Measurements from ENCODE around the gene BARHL1.

BARHL1 gene

GRCh38 chr9:132610661-132611060, 28.3 kb downstream of the BARHL1 start:
- Histone ChIP-seq H3K4me1 (ENCODE audit: control insufficient read depth, low read depth, low read length) (peaks cover 2% of the 10 kb centered on the region), H3K4me2 (ENCODE audit: low read length) (no peak overlapping the region), H3K27me3 (ENCODE audit: insufficient read depth, low read length, poor library complexity) (no peaks in the 10 kb centered on the region), H3K79me2 (ENCODE audit: control insufficient read depth, insufficient read depth, low read length) (no peaks in the 10 kb centered on the region), H2AK5ac (ENCODE audit: low read length) (no peak overlapping the region), H3K18ac (ENCODE audit: low read length) (no peak overlapping the region), H4K5ac (ENCODE audit: low read length) (no peak overlapping the region), H2BK5ac (ENCODE audit: low read length) (no peak overlapping the region), H3K56ac (ENCODE audit: low read length) (no peak overlapping the region), H2BK120ac (ENCODE audit: low read depth, low read length) (no peak overlapping the region), H3K4ac (ENCODE audit: low read depth, low read length) (no peak overlapping the region), H3K9ac (ENCODE audit: low read length) (no peak overlapping the region), H2BK15ac (replicated peaks; ENCODE audit: low read depth) (no peak overlapping the region), H3K4me3 (ENCODE audit: low read length) (no peak overlapping the region), H3K79me1 (ENCODE audit: low read length) (no peaks in the 10 kb centered on the region), H3K36me3 (ENCODE audit: control insufficient read depth, insufficient read depth, low read length) (peaks cover 16% of the 10 kb centered on the region), H4K8ac (ENCODE audit: low read depth, low read length) (no peak overlapping the region), H3K23ac (ENCODE audit: low read length) (no peak overlapping the region), H3K27ac (ENCODE audit: low read depth, low read length) (no peak overlapping the region)
- no CpG with 5 or more reads among the region's 12 CpGs for WGBS (ENCODE audit: extremely low coverage, insufficient coverage, low lambda C conversion rate)
- no peak for DNase-seq

- Histone ChIP-seq H3K4me2 (ENCODE audit: low read length) (no peak overlapping the region), H4K8ac (ENCODE audit: low read depth, low read length) (no peak overlapping the region), H3K27me3 (ENCODE audit: insufficient read depth, low read length, poor library complexity) (no peaks in the 10 kb centered on the region), H3K36me3 (ENCODE audit: control insufficient read depth, insufficient read depth, low read length) (peaks cover 20% of the 10 kb centered on the region), H3K79me1 (ENCODE audit: low read length) (no peaks in the 10 kb centered on the region), H3K18ac (ENCODE audit: low read length) (no peak overlapping the region), H3K27ac (ENCODE audit: low read depth, low read length) (no peak overlapping the region), H3K4ac (ENCODE audit: low read depth, low read length) (no peak overlapping the region), H3K23ac (ENCODE audit: low read length) (no peak overlapping the region), H3K79me2 (ENCODE audit: control insufficient read depth, insufficient read depth, low read length) (no peaks in the 10 kb centered on the region), H2BK120ac (ENCODE audit: low read depth, low read length) (no peak overlapping the region), H2BK15ac (replicated peaks; ENCODE audit: low read depth) (no peak overlapping the region), H2BK5ac (ENCODE audit: low read length) (no peak overlapping the region), H3K56ac (ENCODE audit: low read length) (no peak overlapping the region), H3K4me1 (ENCODE audit: control insufficient read depth, low read depth, low read length) (peaks cover 2% of the 10 kb centered on the region), H4K5ac (ENCODE audit: low read length) (no peak overlapping the region), H3K9ac (ENCODE audit: low read length) (no peak overlapping the region), H3K4me3 (ENCODE audit: low read length) (no peak overlapping the region), H2AK5ac (ENCODE audit: low read length) (no peak overlapping the region)
- DNase-seq: no peak
- WGBS (ENCODE audit: extremely low coverage, insufficient coverage, low lambda C conversion rate): no CpG with 5 or more reads among the region's 6 CpGs
Observed at GRCh38 chr9:132614324-132614723, 31.9 kb downstream of the BARHL1 start.

GRCh38 chr9:132615774-132616173, 33.4 kb downstream of the BARHL1 start:
- Histone ChIP-seq H2BK15ac (replicated peaks; ENCODE audit: low read depth) (no peak overlapping the region), H3K27ac (ENCODE audit: low read depth, low read length) (no peak overlapping the region), H4K8ac (ENCODE audit: low read depth, low read length) (no peak overlapping the region), H3K36me3 (ENCODE audit: control insufficient read depth, insufficient read depth, low read length) (peaks cover 16% of the 10 kb centered on the region), H4K5ac (ENCODE audit: low read length) (no peak overlapping the region), H2BK120ac (ENCODE audit: low read depth, low read length) (no peak overlapping the region), H3K27me3 (ENCODE audit: insufficient read depth, low read length, poor library complexity) (no peaks in the 10 kb centered on the region), H3K4me2 (ENCODE audit: low read length) (no peak overlapping the region), H3K23ac (ENCODE audit: low read length) (no peak overlapping the region), H2BK5ac (ENCODE audit: low read length) (no peak overlapping the region), H3K18ac (ENCODE audit: low read length) (no peak overlapping the region), H3K56ac (ENCODE audit: low read length) (no peak overlapping the region), H3K79me2 (ENCODE audit: control insufficient read depth, insufficient read depth, low read length) (no peaks in the 10 kb centered on the region), H3K79me1 (ENCODE audit: low read length) (no peaks in the 10 kb centered on the region), H3K9ac (ENCODE audit: low read length) (no peak overlapping the region), H3K4me3 (ENCODE audit: low read length) (no peak overlapping the region), H2AK5ac (ENCODE audit: low read length) (no peak overlapping the region), H3K4me1 (ENCODE audit: control insufficient read depth, low read depth, low read length) (peaks cover 2% of the 10 kb centered on the region), H3K4ac (ENCODE audit: low read depth, low read length) (no peak overlapping the region)
- no CpG with 5 or more reads among the region's 2 CpGs for WGBS (ENCODE audit: extremely low coverage, insufficient coverage, low lambda C conversion rate)
- no peak for DNase-seq

GRCh38 chr9:132616725-132617124, 34.3 kb downstream of the BARHL1 start:
- H3K27me3 ChIP-seq (ENCODE audit: insufficient read depth, low read length, poor library complexity): no peaks in the 10 kb centered on the region
- peaks cover 2% of the 10 kb centered on the region for H3K4me1 ChIP-seq (ENCODE audit: control insufficient read depth, low read depth, low read length)
- H3K18ac ChIP-seq (ENCODE audit: low read length): no peak overlapping the region
- no peaks in the 10 kb centered on the region for H3K79me1 ChIP-seq (ENCODE audit: low read length)
- no peak overlapping the region for H4K5ac ChIP-seq (ENCODE audit: low read length)
- H3K4me3 ChIP-seq (ENCODE audit: low read length): no peak overlapping the region
- no peak overlapping the region for H3K4me2 ChIP-seq (ENCODE audit: low read length)
- H3K36me3 ChIP-seq (ENCODE audit: control insufficient read depth, insufficient read depth, low read length): peaks cover 15% of the 10 kb centered on the region
- H2AK5ac ChIP-seq (ENCODE audit: low read length): no peak overlapping the region
- no peak overlapping the region for H3K4ac ChIP-seq (ENCODE audit: low read depth, low read length)
- no peak overlapping the region for H3K9ac ChIP-seq (ENCODE audit: low read length)
- H3K27ac ChIP-seq (ENCODE audit: low read depth, low read length): no peak overlapping the region
- no CpG with 5 or more reads among the region's 5 CpGs for WGBS (ENCODE audit: extremely low coverage, insufficient coverage, low lambda C conversion rate)
- no peak overlapping the region for H2BK5ac ChIP-seq (ENCODE audit: low read length)
- no peak overlapping the region for H2BK120ac ChIP-seq (ENCODE audit: low read depth, low read length)
- H3K79me2 ChIP-seq (ENCODE audit: control insufficient read depth, insufficient read depth, low read length): no peaks in the 10 kb centered on the region
- no peak overlapping the region for H3K56ac ChIP-seq (ENCODE audit: low read length)
- no peak overlapping the region for H3K23ac ChIP-seq (ENCODE audit: low read length)
- H4K8ac ChIP-seq (ENCODE audit: low read depth, low read length): no peak overlapping the region
- H2BK15ac ChIP-seq (replicated peaks; ENCODE audit: low read depth): no peak overlapping the region
- DNase-seq: no peak

GRCh38 chr9:132622159-132622558, 39.8 kb downstream of the BARHL1 start:
- Histone ChIP-seq H3K4ac (ENCODE audit: low read depth, low read length) (no peak overlapping the region), H2BK120ac (ENCODE audit: low read depth, low read length) (no peak overlapping the region), H3K4me2 (ENCODE audit: low read length) (no peak overlapping the region), H3K79me1 (ENCODE audit: low read length) (no peaks in the 10 kb centered on the region), H3K79me2 (ENCODE audit: control insufficient read depth, insufficient read depth, low read length) (no peaks in the 10 kb centered on the region), H3K36me3 (ENCODE audit: control insufficient read depth, insufficient read depth, low read length) (peaks cover 15% of the 10 kb centered on the region), H3K23ac (ENCODE audit: low read length) (no peak overlapping the region), H4K5ac (ENCODE audit: low read length) (no peak overlapping the region), H3K4me1 (ENCODE audit: control insufficient read depth, low read depth, low read length) (no peaks in the 10 kb centered on the region), H3K18ac (ENCODE audit: low read length) (no peak overlapping the region), H3K27me3 (ENCODE audit: insufficient read depth, low read length, poor library complexity) (no peaks in the 10 kb centered on the region), H3K9ac (ENCODE audit: low read length) (no peak overlapping the region), H2BK15ac (replicated peaks; ENCODE audit: low read depth) (no peak overlapping the region), H2BK5ac (ENCODE audit: low read length) (no peak overlapping the region), H3K4me3 (ENCODE audit: low read length) (no peak overlapping the region), H2AK5ac (ENCODE audit: low read length) (no peak overlapping the region), H3K56ac (ENCODE audit: low read length) (no peak overlapping the region), H4K8ac (ENCODE audit: low read depth, low read length) (no peak overlapping the region), H3K27ac (ENCODE audit: low read depth, low read length) (no peak overlapping the region)
- no CpG with 5 or more reads among the region's 5 CpGs for WGBS (ENCODE audit: extremely low coverage, insufficient coverage, low lambda C conversion rate)
- no peak for DNase-seq

- H3K23ac ChIP-seq (ENCODE audit: low read length): no peak overlapping the region
- H3K36me3 ChIP-seq (ENCODE audit: control insufficient read depth, insufficient read depth, low read length): peaks cover 8% of the 10 kb centered on the region
- H2BK5ac ChIP-seq (ENCODE audit: low read length): no peak overlapping the region
- WGBS (ENCODE audit: extremely low coverage, insufficient coverage, low lambda C conversion rate): no CpG with 5 or more reads among the region's 5 CpGs
- no peak overlapping the region for H3K4me3 ChIP-seq (ENCODE audit: low read length)
- H3K18ac ChIP-seq (ENCODE audit: low read length): no peak overlapping the region
- H2BK120ac ChIP-seq (ENCODE audit: low read depth, low read length): no peak overlapping the region
- H3K79me2 ChIP-seq (ENCODE audit: control insufficient read depth, insufficient read depth, low read length): no peaks in the 10 kb centered on the region
- no peak overlapping the region for H3K56ac ChIP-seq (ENCODE audit: low read length)
- no peak overlapping the region for H3K4me2 ChIP-seq (ENCODE audit: low read length)
- no peak overlapping the region for H4K5ac ChIP-seq (ENCODE audit: low read length)
- H3K9ac ChIP-seq (ENCODE audit: low read length): no peak overlapping the region
- H4K8ac ChIP-seq (ENCODE audit: low read depth, low read length): no peak overlapping the region
- H3K4me1 ChIP-seq (ENCODE audit: control insufficient read depth, low read depth, low read length): no peaks in the 10 kb centered on the region
- H3K4ac ChIP-seq (ENCODE audit: low read depth, low read length): no peak overlapping the region
- H2AK5ac ChIP-seq (ENCODE audit: low read length): no peak overlapping the region
- no peaks in the 10 kb centered on the region for H3K27me3 ChIP-seq (ENCODE audit: insufficient read depth, low read length, poor library complexity)
- no peak overlapping the region for H3K27ac ChIP-seq (ENCODE audit: low read depth, low read length)
- H3K79me1 ChIP-seq (ENCODE audit: low read length): no peaks in the 10 kb centered on the region
- H2BK15ac ChIP-seq (replicated peaks; ENCODE audit: low read depth): no peak overlapping the region
- DNase-seq: no peak
Observed at GRCh38 chr9:132626285-132626684, 43.9 kb downstream of the BARHL1 start.

Measured in mesendoderm (in vitro differentiated cells).